Osteoblast (primary cell): ENCODE measurements around the gene PRRG3. TPM values are rescaled to one million over a fixed set of nuclear protein-coding genes. Genes with fewer than 3 reads are reported as not detected.

Experiments used
- DNase-seq: peaks from one replicate; pipeline ENCODE4 v3.0.0; 2011; ENCODE audit warnings: low spot score, mixed read lengths; ENCODE audit not compliant: insufficient read length; ENCODE audit errors: missing footprints
- H2AFZ ChIP-seq: 2 replicates; pipeline ENCODE4 v1.6.0; 2011; ENCODE audit warnings: mild to moderate bottlenecking, low read length
- H3K27ac ChIP-seq: 2 replicates; pipeline ENCODE4 v1.5.1; 2011; ENCODE audit warnings: mild to moderate bottlenecking, low read depth, low read length, moderate library complexity
- H3K27me3 ChIP-seq: 2 replicates; pipeline ENCODE4 v1.6.0; 2012; ENCODE audit warnings: mild to moderate bottlenecking, control low read depth, inconsistent platforms, low read length, moderate library complexity; ENCODE audit not compliant: insufficient read depth
- H3K36me3 ChIP-seq: 2 replicates; pipeline ENCODE4 v1.5.1; 2011; ENCODE audit warnings: mild to moderate bottlenecking, low read length, control low read depth, moderate library complexity; ENCODE audit not compliant: insufficient read depth
- H3K4me1 ChIP-seq: 2 replicates; pipeline ENCODE4 v1.5.1; 2011; ENCODE audit warnings: mild to moderate bottlenecking, low read length, control low read depth, moderate library complexity; ENCODE audit not compliant: insufficient read depth
- H3K4me2 ChIP-seq: 2 replicates; pipeline ENCODE4 v1.6.0; 2011; ENCODE audit warnings: mild to moderate bottlenecking, low read length; ENCODE audit not compliant: insufficient read depth
- H3K4me3 ChIP-seq: fragments of 200-600 bp; sonication (generic); 3 replicates; pipeline ENCODE4 v1.5.1; 2012; ENCODE audit warnings: mild to moderate bottlenecking, low read length, inconsistent platforms; ENCODE audit not compliant: insufficient read depth
- H3K79me2 ChIP-seq: 2 replicates; pipeline ENCODE4 v1.6.0; 2012; ENCODE audit warnings: mild to moderate bottlenecking, low read length, control low read depth, inconsistent platforms; ENCODE audit not compliant: insufficient read depth
- H3K9me3 ChIP-seq: 2 replicates; pipeline ENCODE4 v1.5.1; 2011; ENCODE audit warnings: low read depth, low read length, control low read depth
- H4K20me1 ChIP-seq: 2 replicates; pipeline ENCODE4 v1.6.0; 2012; ENCODE audit warnings: mild to moderate bottlenecking, low read length, control low read depth; ENCODE audit not compliant: insufficient read depth
- CTCF ChIP-seq: IDR thresholded peaks from 2 replicates; pipeline ENCODE4 v1.5.1; 2011; ENCODE audit warnings: mild to moderate bottlenecking, low read depth, low read length, moderate library complexity; ENCODE audit errors: extremely low read depth
- total RNA-seq: library from RNA; depleted of rRNA; stranded (reverse); fragments of >200 nt; gene quantifications from 2 replicates; pipeline ENCODE4 v1.2.3, GENCODE V29; 2012

PRRG3 gene
- total RNA-seq, 1 donor, result under 0.01 TPM

GRCh38 chrX:151725338-151725614, 30.0 kb downstream of the PRRG3 start:
- no peaks in the 10 kb centered on the region for H3K36me3 ChIP-seq
- no peak for TF ChIP-seq CTCF
- no peaks in the 10 kb centered on the region for H3K27me3 ChIP-seq
- H2AFZ ChIP-seq, result no peak overlapping the region
- H3K79me2 ChIP-seq, result no peaks in the 10 kb centered on the region
- no peaks in the 10 kb centered on the region for H3K4me1 ChIP-seq
- H3K4me2 ChIP-seq, result no peak overlapping the region
- no peaks in the 10 kb centered on the region for H3K9me3 ChIP-seq
- no peak overlapping the region for H3K4me3 ChIP-seq
- H4K20me1 ChIP-seq, result no peaks in the 10 kb centered on the region
- DNase-seq, result no peak
- H3K27ac ChIP-seq, result no peak overlapping the region

- H3K9me3 ChIP-seq, result no peaks in the 10 kb centered on the region
- no peaks in the 10 kb centered on the region for H4K20me1 ChIP-seq
- no peak for DNase-seq
- no peaks in the 10 kb centered on the region for H3K36me3 ChIP-seq
- H3K27ac ChIP-seq, result no peak overlapping the region
- no peaks in the 10 kb centered on the region for H3K4me1 ChIP-seq
- H3K79me2 ChIP-seq, result no peaks in the 10 kb centered on the region
- TF ChIP-seq CTCF, result no peak
- no peak overlapping the region for H3K4me2 ChIP-seq
- no peak overlapping the region for H3K4me3 ChIP-seq
- H3K27me3 ChIP-seq, result no peaks in the 10 kb centered on the region
- no peak overlapping the region for H2AFZ ChIP-seq
These were observed 31.5 kb downstream of the PRRG3 start for GRCh38 chrX:151726751-151727150.

DNA sequence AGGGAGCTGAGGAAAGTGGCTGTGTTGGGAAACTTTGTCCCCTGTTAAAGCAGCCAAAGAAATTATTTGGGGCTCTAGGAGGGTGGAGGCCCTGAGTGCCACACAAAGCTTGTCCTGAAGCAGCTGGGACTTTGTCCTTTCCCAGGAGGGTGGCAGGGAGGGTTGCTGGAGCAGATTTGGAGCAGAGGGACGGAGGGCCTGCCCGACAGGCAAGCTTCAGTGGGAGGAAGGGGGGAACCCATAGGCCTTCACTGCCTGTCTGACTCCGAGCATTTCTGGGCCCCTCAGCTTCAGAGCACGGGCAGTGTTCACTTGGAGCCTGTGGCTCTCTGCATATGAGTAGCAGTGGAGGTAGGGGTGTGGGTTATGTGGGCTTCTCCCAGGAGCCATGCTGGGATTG, 32.1 kb downstream of the PRRG3 start:
- Histone ChIP-seq H3K79me2 (no peaks in the 10 kb centered on the region), H3K9me3 (no peaks in the 10 kb centered on the region), H3K4me2 (no peak overlapping the region), H3K4me3 (no peak overlapping the region), H3K27me3 (no peaks in the 10 kb centered on the region), H3K4me1 (no peaks in the 10 kb centered on the region), H3K27ac (no peak overlapping the region), H4K20me1 (no peaks in the 10 kb centered on the region), H2AFZ (no peak overlapping the region), H3K36me3 (no peaks in the 10 kb centered on the region)
- no peak for DNase-seq
- no peak for TF ChIP-seq CTCF

GRCh38 chrX:151729056-151729725, 33.9 kb downstream of the PRRG3 start:
- no peak for DNase-seq
- Histone ChIP-seq H3K4me3 (no peak overlapping the region), H3K27ac (no peak overlapping the region), H3K79me2 (no peaks in the 10 kb centered on the region), H3K4me1 (no peaks in the 10 kb centered on the region), H4K20me1 (no peaks in the 10 kb centered on the region), H3K4me2 (no peak overlapping the region), H3K27me3 (no peaks in the 10 kb centered on the region), H3K9me3 (no peaks in the 10 kb centered on the region), H3K36me3 (no peaks in the 10 kb centered on the region), H2AFZ (no peak overlapping the region)
- no peak for TF ChIP-seq CTCF
